Body of pancreas (tissue), 4 donors: Measurements from ENCODE around the gene ZMYND15.

Experiments used
- POLR2A ChIP-seq, 3 donors: fragments of 450-650 bp; IDR thresholded peaks; one replicate each; pipeline ENCODE4 v1.6.1; 2016; ENCODE audit warnings: antibody characterized with exemption in 3 of 3, mild to moderate bottlenecking in 2 of 3
- TF ChIP-seq, protein P1 (sequence below), 7 experiments: fragments of 450-650 bp in 4 of 7; fragments of 200-600 bp in 3 of 7; sonication (generic) in 3 of 7; IDR thresholded peaks; one replicate each; pipeline ENCODE4 v1.5.1; 2016 to 2019; ENCODE audit warnings: antibody characterized with exemption in 7 of 7

- TF ChIP-seq, protein P1, sequence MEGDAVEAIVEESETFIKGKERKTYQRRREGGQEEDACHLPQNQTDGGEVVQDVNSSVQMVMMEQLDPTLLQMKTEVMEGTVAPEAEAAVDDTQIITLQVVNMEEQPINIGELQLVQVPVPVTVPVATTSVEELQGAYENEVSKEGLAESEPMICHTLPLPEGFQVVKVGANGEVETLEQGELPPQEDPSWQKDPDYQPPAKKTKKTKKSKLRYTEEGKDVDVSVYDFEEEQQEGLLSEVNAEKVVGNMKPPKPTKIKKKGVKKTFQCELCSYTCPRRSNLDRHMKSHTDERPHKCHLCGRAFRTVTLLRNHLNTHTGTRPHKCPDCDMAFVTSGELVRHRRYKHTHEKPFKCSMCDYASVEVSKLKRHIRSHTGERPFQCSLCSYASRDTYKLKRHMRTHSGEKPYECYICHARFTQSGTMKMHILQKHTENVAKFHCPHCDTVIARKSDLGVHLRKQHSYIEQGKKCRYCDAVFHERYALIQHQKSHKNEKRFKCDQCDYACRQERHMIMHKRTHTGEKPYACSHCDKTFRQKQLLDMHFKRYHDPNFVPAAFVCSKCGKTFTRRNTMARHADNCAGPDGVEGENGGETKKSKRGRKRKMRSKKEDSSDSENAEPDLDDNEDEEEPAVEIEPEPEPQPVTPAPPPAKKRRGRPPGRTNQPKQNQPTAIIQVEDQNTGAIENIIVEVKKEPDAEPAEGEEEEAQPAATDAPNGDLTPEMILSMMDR (IDR thresholded peaks at IDR 0.05), result peak in 1 of 7 experiments; percentile 6
- TF ChIP-seq POLR2A (IDR thresholded peaks at IDR 0.05), result peak; percentile 37 to 59 (median 48)
Measured at GRCh38 chr17:4739122-4740024, at the start of gene ZMYND15, which contains the start of gene CXCL16.
